Retinal pigment epithelial cell (primary cell): ENCODE results near the gene HM13.
A peak's percentile ranks its signal among the peaks of the same experiment; 100 is the strongest.
"Not testable (repeated sequence)": the region's sequence is repeated elsewhere in the genome, so short reads cannot be mapped to it uniquely, and the experiment has no call there.

ENCODE experiments used
- DNase-seq: peaks from one replicate; pipeline ENCODE4 v3.0.0-alpha.2; 2010; ENCODE audit warnings: low read depth
- H3K4me3 ChIP-seq: 2 replicates; pipeline ENCODE4 v1.5.1; 2011; ENCODE audit warnings: mild to moderate bottlenecking, low read length, control low read depth, moderate library complexity
- TF ChIP-seq, protein P1 (sequence below): conservative IDR thresholded peaks from 2 replicates; pipeline ENCODE4 v1.5.1; 2011; ENCODE audit warnings: low read depth, low read length, control low read depth, inconsistent platforms

Gene HM13

DNA sequence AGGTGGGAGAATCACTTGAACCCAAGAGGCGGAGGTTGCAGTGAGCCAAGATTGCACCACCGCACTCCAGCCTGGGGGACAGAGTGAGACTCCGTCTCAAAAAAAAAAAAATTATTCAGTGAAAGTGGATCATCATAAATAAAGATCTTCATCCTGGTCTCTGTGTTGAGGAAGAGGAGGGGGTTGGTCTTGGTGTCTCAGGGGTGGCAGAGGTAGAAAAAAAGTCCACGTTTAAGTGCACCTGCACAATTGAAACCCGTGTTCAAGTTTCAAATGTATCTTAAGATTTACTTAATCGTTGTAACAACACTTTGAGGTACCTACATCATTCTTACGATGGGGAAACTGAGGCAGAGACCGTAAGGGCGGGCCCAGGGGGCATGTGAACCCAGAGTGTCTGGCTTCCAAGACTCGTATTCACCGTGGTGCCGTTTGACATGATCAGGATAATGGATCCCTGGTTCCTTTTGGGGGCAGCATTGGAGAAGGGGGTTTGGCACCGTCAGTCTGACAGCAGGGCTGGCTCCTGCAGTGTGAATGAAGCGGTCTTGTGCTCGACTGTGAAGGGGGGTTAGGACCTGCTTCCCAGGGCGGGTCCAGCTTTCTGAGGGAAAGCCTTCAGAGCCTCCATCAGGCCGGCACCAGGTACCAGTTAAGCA is 57.9 kb downstream of the HM13 start:
- TF ChIP-seq, protein P1, sequence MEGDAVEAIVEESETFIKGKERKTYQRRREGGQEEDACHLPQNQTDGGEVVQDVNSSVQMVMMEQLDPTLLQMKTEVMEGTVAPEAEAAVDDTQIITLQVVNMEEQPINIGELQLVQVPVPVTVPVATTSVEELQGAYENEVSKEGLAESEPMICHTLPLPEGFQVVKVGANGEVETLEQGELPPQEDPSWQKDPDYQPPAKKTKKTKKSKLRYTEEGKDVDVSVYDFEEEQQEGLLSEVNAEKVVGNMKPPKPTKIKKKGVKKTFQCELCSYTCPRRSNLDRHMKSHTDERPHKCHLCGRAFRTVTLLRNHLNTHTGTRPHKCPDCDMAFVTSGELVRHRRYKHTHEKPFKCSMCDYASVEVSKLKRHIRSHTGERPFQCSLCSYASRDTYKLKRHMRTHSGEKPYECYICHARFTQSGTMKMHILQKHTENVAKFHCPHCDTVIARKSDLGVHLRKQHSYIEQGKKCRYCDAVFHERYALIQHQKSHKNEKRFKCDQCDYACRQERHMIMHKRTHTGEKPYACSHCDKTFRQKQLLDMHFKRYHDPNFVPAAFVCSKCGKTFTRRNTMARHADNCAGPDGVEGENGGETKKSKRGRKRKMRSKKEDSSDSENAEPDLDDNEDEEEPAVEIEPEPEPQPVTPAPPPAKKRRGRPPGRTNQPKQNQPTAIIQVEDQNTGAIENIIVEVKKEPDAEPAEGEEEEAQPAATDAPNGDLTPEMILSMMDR: no peak
- DNase-seq: no peak
- peak overlapping the region; percentile 17 for H3K4me3 ChIP-seq

DNA sequence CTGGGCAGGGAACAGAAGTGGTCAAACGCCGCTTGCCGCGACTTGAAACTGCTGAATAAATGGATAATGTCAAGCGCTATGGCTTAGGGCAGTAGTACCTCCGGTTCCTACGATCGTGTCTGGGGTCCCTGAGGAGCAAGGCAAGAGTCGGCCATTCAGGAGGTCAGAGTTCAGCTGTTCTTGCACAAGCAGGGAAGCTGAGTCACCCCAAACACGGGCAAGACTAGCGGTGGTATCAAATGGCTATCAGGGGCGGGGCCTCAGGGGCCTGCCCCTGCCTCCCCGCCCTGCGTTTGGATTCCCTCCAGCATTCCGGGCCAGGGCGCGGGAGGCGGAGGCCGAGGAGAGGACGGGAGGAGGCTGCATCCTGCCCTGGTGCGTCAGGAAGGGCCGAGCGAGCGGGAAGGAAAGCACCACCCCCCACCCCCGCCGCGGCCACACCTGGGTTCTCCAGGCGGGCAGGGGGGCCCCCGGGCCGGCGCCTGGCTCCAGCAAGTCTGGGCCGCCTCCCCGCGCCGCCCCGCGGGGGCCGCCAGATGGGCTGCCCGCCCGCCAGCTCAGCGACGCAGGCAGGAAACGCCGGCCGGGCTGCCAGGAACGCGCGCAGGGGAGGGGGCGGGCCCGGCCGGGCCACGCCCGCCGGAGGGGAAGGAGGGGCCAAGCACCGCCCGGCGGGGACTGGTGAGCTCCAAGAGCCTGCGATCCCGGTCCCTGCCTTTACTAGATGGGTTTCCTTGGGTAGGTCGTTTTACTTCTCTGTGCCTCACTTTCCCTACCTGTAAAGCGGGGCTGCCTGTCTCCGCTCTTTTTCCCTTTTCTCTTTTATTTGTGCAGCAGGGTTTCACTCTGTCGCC is 58.7 kb downstream of the HM13 start:
- TF ChIP-seq, protein P1: no peak
- DNase-seq: peak; percentile 94
- peak overlapping the region; percentile 48 for H3K4me3 ChIP-seq

- no peak for DNase-seq
These were observed 59.5 kb downstream of the HM13 start for GRCh38 chr20:31573555-31574321.

GRCh38 chr20:31574986-31575385 is 60.7 kb downstream of the HM13 start:
- not testable (repeated sequence) for DNase-seq, H3K4me3 ChIP-seq

More at GRCh38 chr20:31573555-31574321, 59.5 kb downstream of the HM13 start:
- peak overlapping the region; percentile 48 for H3K4me3 ChIP-seq
- TF ChIP-seq, protein P1: no peak

- H3K4me3 ChIP-seq: no peak overlapping the region
- DNase-seq: no peak
- TF ChIP-seq, protein P1: no peak
These were observed 62.5 kb downstream of the HM13 start for GRCh38 chr20:31576751-31577150.

DNA sequence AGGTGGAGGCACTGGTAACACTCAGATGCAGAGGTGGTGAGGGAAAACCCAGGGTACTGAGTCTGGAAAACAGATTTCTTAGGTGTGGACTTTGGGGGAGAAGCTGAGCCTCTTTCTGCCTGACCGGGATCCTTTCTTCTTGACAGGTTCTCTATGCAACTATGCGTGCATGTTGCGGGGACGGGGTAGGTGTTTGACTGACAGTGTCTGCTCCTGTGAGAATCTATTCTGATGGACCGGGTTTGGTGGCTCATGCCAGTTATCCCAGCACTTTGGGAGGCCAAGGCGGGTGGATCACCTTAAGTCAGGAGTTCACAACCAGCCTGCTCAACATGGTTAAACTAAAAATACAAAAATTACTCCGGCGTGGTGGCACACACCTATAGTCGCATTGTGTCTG is 63.0 kb downstream of the HM13 start:
- TF ChIP-seq, protein P1: no peak
- H3K4me3 ChIP-seq: no peak overlapping the region
- DNase-seq: no peak

DNA sequence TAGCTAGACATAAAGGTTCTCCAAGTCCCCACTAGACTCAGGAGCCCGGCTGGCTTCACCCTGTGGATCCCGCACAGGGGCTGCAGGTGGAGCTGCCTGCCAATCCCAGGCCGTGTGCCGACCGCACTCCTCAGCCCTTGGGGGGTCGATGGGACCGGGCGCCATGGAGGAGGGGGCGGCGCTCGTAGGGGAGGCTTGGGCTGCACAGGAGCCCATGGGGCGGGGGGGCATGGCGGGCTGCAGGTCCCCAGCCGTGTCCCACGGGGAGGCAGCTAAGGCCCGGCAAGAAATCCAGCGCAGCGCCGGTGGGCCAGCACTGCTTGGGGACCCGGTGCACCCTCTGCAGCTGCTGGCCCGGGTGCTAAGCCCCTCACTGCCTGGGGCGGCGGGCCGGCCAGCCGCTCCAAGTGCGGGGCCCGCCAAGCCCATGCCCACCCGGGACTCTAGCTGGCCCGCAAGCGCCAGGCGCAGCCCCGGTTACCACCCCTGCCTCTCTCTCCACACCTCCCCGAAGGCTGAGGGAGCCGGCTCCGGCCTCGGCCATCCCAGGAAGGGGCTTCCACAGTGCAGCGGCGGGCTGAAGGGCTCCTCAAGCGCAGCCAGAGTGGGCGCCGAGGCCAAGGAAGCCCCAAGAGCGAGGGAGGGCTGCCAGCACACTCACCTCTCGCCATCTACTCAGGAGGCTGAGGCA is 64.4 kb downstream of the HM13 start:
- H3K4me3 ChIP-seq: no peak overlapping the region
- DNase-seq: no peak
- TF ChIP-seq, protein P1: no peak
